HG03097 (cell line): ENCODE results near the gene MDGA2.
"Not testable (repeated sequence)": the region's sequence is repeated elsewhere in the genome, so short reads cannot be mapped to it uniquely, and the experiment has no call there.

Experiments used
- ATAC-seq: cut with Tn5 transposase; IDR thresholded peaks from one replicate; pipeline ENCODE4 v1.9.1; 2021; ENCODE audit not compliant: unreplicated experiment, low FRiP score

Gene MDGA2

GRCh38 chr14:47261350-47261749 is 414.1 kb downstream of the MDGA2 start:
- no peak for ATAC-seq

- ATAC-seq = no peak
These were observed 415.6 kb downstream of the MDGA2 start for GRCh38 chr14:47259796-47260195.

- ATAC-seq = no peak
These were observed 418.4 kb downstream of the MDGA2 start for GRCh38 chr14:47257013-47257412.

- no peak for ATAC-seq
These were observed 422.6 kb downstream of the MDGA2 start for GRCh38 chr14:47252802-47253201.

- ATAC-seq = no peak
These were observed 429.0 kb downstream of the MDGA2 start for GRCh38 chr14:47246367-47246766.

- not testable (repeated sequence) for ATAC-seq
These were observed 432.8 kb downstream of the MDGA2 start for GRCh38 chr14:47242579-47242978.

- no peak for ATAC-seq
These were observed 434.5 kb downstream of the MDGA2 start for GRCh38 chr14:47240748-47241437.

- ATAC-seq = no peak
These were observed 439.8 kb downstream of the MDGA2 start for GRCh38 chr14:47235619-47236018.

- no peak for ATAC-seq
These were observed 448.4 kb downstream of the MDGA2 start for GRCh38 chr14:47226877-47227520.

GRCh38 chr14:47223656-47224055 is 451.7 kb downstream of the MDGA2 start:
- no peak for ATAC-seq

GRCh38 chr14:47220096-47220495 is 455.3 kb downstream of the MDGA2 start:
- no peak for ATAC-seq

GRCh38 chr14:47211263-47211662 is 464.1 kb downstream of the MDGA2 start:
- no peak for ATAC-seq

- no peak for ATAC-seq
These were observed 465.3 kb downstream of the MDGA2 start for GRCh38 chr14:47210099-47210498.

- no peak for ATAC-seq
These were observed 467.0 kb downstream of the MDGA2 start for GRCh38 chr14:47208434-47208833.

- ATAC-seq = no peak
These were observed 467.8 kb downstream of the MDGA2 start for GRCh38 chr14:47207617-47208016.

GRCh38 chr14:47200740-47201139 is 474.7 kb downstream of the MDGA2 start:
- ATAC-seq = no peak

- ATAC-seq = no peak
These were observed 479.8 kb downstream of the MDGA2 start for GRCh38 chr14:47195582-47195981.

GRCh38 chr14:47194055-47194454 is 481.4 kb downstream of the MDGA2 start:
- no peak for ATAC-seq

- not testable (repeated sequence) for ATAC-seq
These were observed 483.2 kb downstream of the MDGA2 start for GRCh38 chr14:47192203-47192602.

- no peak for ATAC-seq
These were observed 483.7 kb downstream of the MDGA2 start for GRCh38 chr14:47191700-47192099.

- ATAC-seq = no peak
These were observed 485.4 kb downstream of the MDGA2 start for GRCh38 chr14:47189911-47190484.

GRCh38 chr14:47186486-47186885 is 488.9 kb downstream of the MDGA2 start:
- no peak for ATAC-seq
